Suprapubic skin (tissue), 3 donors: Measurements from ENCODE around the gene PSMG4.

Experiments used
- POLR2AphosphoS5 ChIP-seq, 3 donors: sonication (generic); formaldehyde crosslinking; IDR thresholded peaks; one replicate each; pipeline ENCODE4 v1.6.1; 2017; ENCODE audit warnings: antibody characterized with exemption in 3 of 3
- TF ChIP-seq, protein P1 (sequence below), 2 donors: fragments of 200-600 bp in 1 of 2; fragments of 450-650 bp in 1 of 2; sonication (generic) in 1 of 2; IDR thresholded peaks; one replicate each; pipeline ENCODE4 v1.5.1; 2016 to 2019; ENCODE audit warnings: antibody characterized with exemption in 2 of 2, mild to moderate bottlenecking in 1 of 2, moderate library complexity in 1 of 2

- TF ChIP-seq, protein P1, sequence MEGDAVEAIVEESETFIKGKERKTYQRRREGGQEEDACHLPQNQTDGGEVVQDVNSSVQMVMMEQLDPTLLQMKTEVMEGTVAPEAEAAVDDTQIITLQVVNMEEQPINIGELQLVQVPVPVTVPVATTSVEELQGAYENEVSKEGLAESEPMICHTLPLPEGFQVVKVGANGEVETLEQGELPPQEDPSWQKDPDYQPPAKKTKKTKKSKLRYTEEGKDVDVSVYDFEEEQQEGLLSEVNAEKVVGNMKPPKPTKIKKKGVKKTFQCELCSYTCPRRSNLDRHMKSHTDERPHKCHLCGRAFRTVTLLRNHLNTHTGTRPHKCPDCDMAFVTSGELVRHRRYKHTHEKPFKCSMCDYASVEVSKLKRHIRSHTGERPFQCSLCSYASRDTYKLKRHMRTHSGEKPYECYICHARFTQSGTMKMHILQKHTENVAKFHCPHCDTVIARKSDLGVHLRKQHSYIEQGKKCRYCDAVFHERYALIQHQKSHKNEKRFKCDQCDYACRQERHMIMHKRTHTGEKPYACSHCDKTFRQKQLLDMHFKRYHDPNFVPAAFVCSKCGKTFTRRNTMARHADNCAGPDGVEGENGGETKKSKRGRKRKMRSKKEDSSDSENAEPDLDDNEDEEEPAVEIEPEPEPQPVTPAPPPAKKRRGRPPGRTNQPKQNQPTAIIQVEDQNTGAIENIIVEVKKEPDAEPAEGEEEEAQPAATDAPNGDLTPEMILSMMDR (IDR thresholded peaks at IDR 0.05): no peak
- TF ChIP-seq POLR2AphosphoS5 (IDR thresholded peaks at IDR 0.05): no peak
These were observed 29.1 kb upstream of the PSMG4 start for GRCh38 chr6:3229566-3230178.
